HepG2 (cell line): Measurements from ENCODE around the gene CARS2. TPM values are rescaled to one million over a fixed set of nuclear protein-coding genes. Genes with fewer than 3 reads are reported as not detected.

Experiments used
- GLI4 ChIP-seq: sonication (generic); formaldehyde crosslinking; IDR thresholded peaks from 2 replicates; pipeline ENCODE4 v1.5.1; 2020; ENCODE audit warnings: missing genetic modification reagents, mild to moderate bottlenecking, moderate library complexity, borderline replicate concordance
- KDM1A ChIP-seq: IDR thresholded peaks from 2 replicates; pipeline ENCODE4 v1.6.1; 2016; ENCODE audit warnings: missing compliant biosample characterization
- KDM5A ChIP-seq: fragments of 200-600 bp; sonication (generic); IDR thresholded peaks from 2 replicates; pipeline ENCODE4 v1.7.0; 2018; ENCODE audit warnings: antibody characterized with exemption, mild to moderate bottlenecking, low read length, borderline replicate concordance
- PCBP1 ChIP-seq: fragments of 200-400 bp; formaldehyde crosslinking; IDR thresholded peaks from 2 replicates; pipeline ENCODE4 v1.6.1; 2017; ENCODE audit warnings: mild to moderate bottlenecking, low read depth, low read length, borderline replicate concordance
- PCBP2 ChIP-seq: fragments of 200-400 bp; formaldehyde crosslinking; optimal IDR thresholded peaks from 2 replicates; pipeline ENCODE3; 2018; ENCODE audit warnings: low read length, low read depth; ENCODE audit not compliant: poor library complexity, severe bottlenecking
- RARG ChIP-seq: sonication (generic); formaldehyde crosslinking; IDR thresholded peaks from 2 replicates; pipeline ENCODE4 v1.4.0; 2020; ENCODE audit warnings: low read depth, mild to moderate bottlenecking, missing genetic modification reagents
- RFX3 ChIP-seq: IDR thresholded peaks from 2 replicates; pipeline ENCODE4 v1.6.1; 2016; ENCODE audit warnings: missing biosample characterization, missing genetic modification reagents
- ZBTB20 ChIP-seq: sonication (generic); formaldehyde crosslinking; IDR thresholded peaks from 2 replicates; pipeline ENCODE4 v1.8.1; 2023; ENCODE audit warnings: missing genetic modification reagents, low read depth, mild to moderate bottlenecking, borderline replicate concordance
- ZBTB42 ChIP-seq: sonication (generic); formaldehyde crosslinking; IDR thresholded peaks from 2 replicates; pipeline ENCODE4 v1.5.0; 2020; ENCODE audit warnings: mild to moderate bottlenecking, missing genetic modification reagents
- ZMYM2 ChIP-seq: sonication (generic); formaldehyde crosslinking; IDR thresholded peaks from 2 replicates; pipeline ENCODE4 v1.8.0; 2022; ENCODE audit warnings: mild to moderate bottlenecking, missing genetic modification reagents
- ZNF180 ChIP-seq: sonication (generic); formaldehyde crosslinking; IDR thresholded peaks from 2 replicates; pipeline ENCODE4 v1.4.0; 2020; ENCODE audit warnings: low read depth, missing genetic modification reagents, borderline replicate concordance
- ZNF207 ChIP-seq: fragments of 450-650 bp; IDR thresholded peaks from 2 replicates; pipeline ENCODE4 v1.6.1; 2016; ENCODE audit warnings: antibody characterized with exemption, borderline replicate concordance
- ZNF556 ChIP-seq: sonication (generic); formaldehyde crosslinking; IDR thresholded peaks from 2 replicates; pipeline ENCODE4 v1.4.0; 2020; ENCODE audit warnings: mild to moderate bottlenecking, missing genetic modification reagents, borderline replicate concordance
- ZNF7 ChIP-seq: IDR thresholded peaks from 2 replicates; pipeline ENCODE4 v1.6.1; 2016; ENCODE audit warnings: missing biosample characterization, missing genetic modification reagents
- ZNF766 ChIP-seq: sonication (generic); formaldehyde crosslinking; IDR thresholded peaks from 2 replicates; pipeline ENCODE4 v1.5.0; 2020; ENCODE audit warnings: missing genetic modification reagents, borderline replicate concordance
- ZNF775 ChIP-seq: sonication (generic); formaldehyde crosslinking; IDR thresholded peaks from 2 replicates; pipeline ENCODE4 v1.4.0; 2020; ENCODE audit warnings: missing genetic modification reagents, mild to moderate bottlenecking, moderate library complexity, borderline replicate concordance
- polyA plus RNA-seq, 8 experiments: library from polyadenylated mRNA; depleted of rRNA in 3 of 8; stranded (reverse) in 7 of 8; unstranded in 1 of 8; fragments of >200 nt; fragmentation: Illumina TruSeq in 4 of 8; extraction: Trizol in 4 of 8; gene quantifications; 2 replicates each; pipeline versions ENCODE4 v1.2.1 to v1.2.3, GENCODE V29; 2011 to 2016; ENCODE audit warnings: low read depth in 4 of 8, missing spikeins in 1 of 8, mixed read lengths in 1 of 8; ENCODE audit not compliant: insufficient read depth in 1 of 8
- total RNA-seq, 5 experiments: library from RNA; depleted of rRNA; stranded (reverse); fragments of >200 nt; fragmentation: Illumina TruSeq; extraction: Trizol; gene quantifications; 2 replicates each; pipeline ENCODE4 v1.2.3, GENCODE V29; 2016; ENCODE audit warnings: low read depth in 1 of 5
- TF ChIP-seq, protein P1 (sequence below): sonication (generic); formaldehyde crosslinking; IDR thresholded peaks from 2 replicates; pipeline ENCODE4 v1.4.0; 2020; ENCODE audit warnings: low read depth, mild to moderate bottlenecking, missing genetic modification reagents
- TF ChIP-seq, protein P2 (sequence below): sonication (generic); formaldehyde crosslinking; IDR thresholded peaks from 2 replicates; pipeline ENCODE4 v1.5.0; 2020; ENCODE audit warnings: missing genetic modification reagents
- TF ChIP-seq, protein P3 (sequence below): IDR thresholded peaks from 2 replicates; pipeline ENCODE4 v1.6.1; 2016; ENCODE audit warnings: mild to moderate bottlenecking, missing biosample characterization, missing genetic modification reagents
- TF ChIP-seq, protein P4 (sequence below): sonication (generic); formaldehyde crosslinking; conservative IDR thresholded peaks from 2 replicates; pipeline ENCODE4 v1.8.1; 2023; ENCODE audit warnings: missing genetic modification reagents
- TF ChIP-seq, protein P5 (sequence below): sonication (generic); formaldehyde crosslinking; IDR thresholded peaks from 2 replicates; pipeline ENCODE4 v1.5.1; 2020; ENCODE audit warnings: missing genetic modification reagents, mild to moderate bottlenecking, borderline replicate concordance
- TF ChIP-seq, protein P6 (sequence below): sonication (generic); formaldehyde crosslinking; IDR thresholded peaks from 2 replicates; pipeline ENCODE4 v1.5.0; 2020; ENCODE audit warnings: missing genetic modification reagents, mild to moderate bottlenecking, borderline replicate concordance

The CARS2 gene
- total and polyA plus RNA-seq, 2 of the 13 experiments (the other 11 are each of a cell fraction or from before 2014, with no cell fraction given) = 41.1 to 59.3 TPM

DNA sequence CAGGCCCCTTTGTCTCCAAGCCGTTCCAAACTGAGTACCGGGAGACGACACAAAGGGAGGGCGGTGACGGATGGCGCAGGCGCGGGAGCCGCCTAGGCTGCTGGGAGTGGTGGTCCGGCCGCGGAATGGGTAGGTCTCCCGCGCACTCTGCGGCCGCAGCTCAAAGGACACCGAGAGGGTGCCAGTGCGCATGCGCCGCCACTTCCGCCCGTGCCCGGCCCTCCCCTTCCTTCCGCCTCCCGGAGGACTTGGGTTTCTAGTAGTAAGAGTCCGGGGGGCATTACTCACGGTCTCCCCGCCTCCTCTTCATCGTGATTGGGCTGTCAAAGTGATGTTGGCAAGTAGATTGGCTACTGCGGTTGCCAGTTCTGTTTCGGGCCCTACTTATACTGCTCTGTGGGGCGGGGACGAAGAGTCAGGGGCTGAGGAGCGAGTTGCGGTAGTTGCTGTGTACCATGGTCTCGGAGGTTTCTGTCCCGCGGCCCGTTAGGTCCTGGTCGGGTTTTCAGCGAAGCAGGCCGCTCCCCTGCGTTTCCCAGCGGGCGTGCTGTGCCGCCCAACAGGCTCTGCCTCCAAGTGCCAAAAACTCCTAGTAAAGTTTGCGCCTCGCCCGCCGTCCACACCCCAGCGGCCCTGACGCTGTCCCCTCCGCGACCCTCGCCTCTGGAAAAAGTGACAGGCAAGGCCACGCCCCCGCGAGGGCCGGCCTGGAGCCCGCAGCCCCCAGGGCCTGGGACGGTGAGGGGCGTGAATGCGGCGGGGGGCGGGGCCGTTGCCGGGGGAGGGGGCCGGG is 7.1 kb upstream of the CARS2 start (continued):
- TF ChIP-seq RFX3 (CRISPR knock-in tag) (no peak), ZNF207 (no peak), ZBTB42 (CRISPR knock-in tag) (0 out of 2 replicates have a peak, but pooled peaks have one; percentile 21), GLI4 (CRISPR knock-in tag) (0 out of 2 replicates have a peak, but pooled peaks have one; percentile 28), ZMYM2 (CRISPR knock-in tag) (no peak), RARG (CRISPR knock-in tag) (no peak), PCBP2 (no peak), PCBP1 (no peak), ZNF7 (CRISPR knock-in tag) (no peak), ZBTB20 (CRISPR knock-in tag) (no peak), ZNF775 (no peak), ZNF180 (no peak), ZNF766 (CRISPR knock-in tag) (peak; percentile 67; the same call in 1 of the 2 replicates), ZNF556 (CRISPR knock-in tag) (no peak; the same call in 1 of the 2 replicates), KDM1A (CRISPR knock-in tag) (0 out of 2 replicates have a peak, but pooled peaks have one; percentile 23), KDM5A (no peak)
- TF ChIP-seq, protein P1, sequence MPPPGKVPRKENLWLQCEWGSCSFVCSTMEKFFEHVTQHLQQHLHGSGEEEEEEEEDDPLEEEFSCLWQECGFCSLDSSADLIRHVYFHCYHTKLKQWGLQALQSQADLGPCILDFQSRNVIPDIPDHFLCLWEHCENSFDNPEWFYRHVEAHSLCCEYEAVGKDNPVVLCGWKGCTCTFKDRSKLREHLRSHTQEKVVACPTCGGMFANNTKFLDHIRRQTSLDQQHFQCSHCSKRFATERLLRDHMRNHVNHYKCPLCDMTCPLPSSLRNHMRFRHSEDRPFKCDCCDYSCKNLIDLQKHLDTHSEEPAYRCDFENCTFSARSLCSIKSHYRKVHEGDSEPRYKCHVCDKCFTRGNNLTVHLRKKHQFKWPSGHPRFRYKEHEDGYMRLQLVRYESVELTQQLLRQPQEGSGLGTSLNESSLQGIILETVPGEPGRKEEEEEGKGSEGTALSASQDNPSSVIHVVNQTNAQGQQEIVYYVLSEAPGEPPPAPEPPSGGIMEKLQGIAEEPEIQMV (CRISPR knock-in tag) = no peak
- TF ChIP-seq, protein P2, sequence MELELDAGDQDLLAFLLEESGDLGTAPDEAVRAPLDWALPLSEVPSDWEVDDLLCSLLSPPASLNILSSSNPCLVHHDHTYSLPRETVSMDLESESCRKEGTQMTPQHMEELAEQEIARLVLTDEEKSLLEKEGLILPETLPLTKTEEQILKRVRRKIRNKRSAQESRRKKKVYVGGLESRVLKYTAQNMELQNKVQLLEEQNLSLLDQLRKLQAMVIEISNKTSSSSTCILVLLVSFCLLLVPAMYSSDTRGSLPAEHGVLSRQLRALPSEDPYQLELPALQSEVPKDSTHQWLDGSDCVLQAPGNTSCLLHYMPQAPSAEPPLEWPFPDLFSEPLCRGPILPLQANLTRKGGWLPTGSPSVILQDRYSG = no peak
- TF ChIP-seq, protein P3, sequence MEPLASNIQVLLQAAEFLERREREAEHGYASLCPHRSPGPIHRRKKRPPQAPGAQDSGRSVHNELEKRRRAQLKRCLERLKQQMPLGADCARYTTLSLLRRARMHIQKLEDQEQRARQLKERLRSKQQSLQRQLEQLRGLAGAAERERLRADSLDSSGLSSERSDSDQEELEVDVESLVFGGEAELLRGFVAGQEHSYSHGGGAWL (CRISPR knock-in tag) = peak; percentile 68; the same call in 1 of the 2 replicates
- TF ChIP-seq, protein P4, sequence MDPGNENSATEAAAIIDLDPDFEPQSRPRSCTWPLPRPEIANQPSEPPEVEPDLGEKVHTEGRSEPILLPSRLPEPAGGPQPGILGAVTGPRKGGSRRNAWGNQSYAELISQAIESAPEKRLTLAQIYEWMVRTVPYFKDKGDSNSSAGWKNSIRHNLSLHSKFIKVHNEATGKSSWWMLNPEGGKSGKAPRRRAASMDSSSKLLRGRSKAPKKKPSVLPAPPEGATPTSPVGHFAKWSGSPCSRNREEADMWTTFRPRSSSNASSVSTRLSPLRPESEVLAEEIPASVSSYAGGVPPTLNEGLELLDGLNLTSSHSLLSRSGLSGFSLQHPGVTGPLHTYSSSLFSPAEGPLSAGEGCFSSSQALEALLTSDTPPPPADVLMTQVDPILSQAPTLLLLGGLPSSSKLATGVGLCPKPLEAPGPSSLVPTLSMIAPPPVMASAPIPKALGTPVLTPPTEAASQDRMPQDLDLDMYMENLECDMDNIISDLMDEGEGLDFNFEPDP = no peak
- TF ChIP-seq, protein P5, sequence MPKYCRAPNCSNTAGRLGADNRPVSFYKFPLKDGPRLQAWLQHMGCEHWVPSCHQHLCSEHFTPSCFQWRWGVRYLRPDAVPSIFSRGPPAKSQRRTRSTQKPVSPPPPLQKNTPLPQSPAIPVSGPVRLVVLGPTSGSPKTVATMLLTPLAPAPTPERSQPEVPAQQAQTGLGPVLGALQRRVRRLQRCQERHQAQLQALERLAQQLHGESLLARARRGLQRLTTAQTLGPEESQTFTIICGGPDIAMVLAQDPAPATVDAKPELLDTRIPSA (CRISPR knock-in tag) = 0 out of 2 replicates have a peak, but pooled peaks have one; percentile 47
- TF ChIP-seq, protein P6, sequence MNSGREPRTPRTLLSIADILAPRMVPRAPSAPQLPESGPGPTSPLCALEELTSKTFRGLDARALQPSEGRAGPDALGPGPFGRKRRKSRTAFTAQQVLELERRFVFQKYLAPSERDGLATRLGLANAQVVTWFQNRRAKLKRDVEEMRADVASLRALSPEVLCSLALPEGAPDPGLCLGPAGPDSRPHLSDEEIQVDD (CRISPR knock-in tag) = no peak
